PC-9 (cell line): Measurements from ENCODE around the gene PTPN20.

Experiments used
- EZH2 ChIP-seq: fragments of 200-600 bp; sonication (generic); IDR thresholded peaks from 2 replicates; pipeline ENCODE4 v1.8.0; 2017; ENCODE audit warnings: antibody characterized with exemption, low read depth
- TF ChIP-seq, protein P1 (sequence below): fragments of 200-600 bp; sonication (generic); conservative IDR thresholded peaks from 2 replicates; pipeline ENCODE4 v1.6.1; 2017; ENCODE audit warnings: mixed run types, antibody characterized with exemption, mild to moderate bottlenecking, moderate library complexity

DNA sequence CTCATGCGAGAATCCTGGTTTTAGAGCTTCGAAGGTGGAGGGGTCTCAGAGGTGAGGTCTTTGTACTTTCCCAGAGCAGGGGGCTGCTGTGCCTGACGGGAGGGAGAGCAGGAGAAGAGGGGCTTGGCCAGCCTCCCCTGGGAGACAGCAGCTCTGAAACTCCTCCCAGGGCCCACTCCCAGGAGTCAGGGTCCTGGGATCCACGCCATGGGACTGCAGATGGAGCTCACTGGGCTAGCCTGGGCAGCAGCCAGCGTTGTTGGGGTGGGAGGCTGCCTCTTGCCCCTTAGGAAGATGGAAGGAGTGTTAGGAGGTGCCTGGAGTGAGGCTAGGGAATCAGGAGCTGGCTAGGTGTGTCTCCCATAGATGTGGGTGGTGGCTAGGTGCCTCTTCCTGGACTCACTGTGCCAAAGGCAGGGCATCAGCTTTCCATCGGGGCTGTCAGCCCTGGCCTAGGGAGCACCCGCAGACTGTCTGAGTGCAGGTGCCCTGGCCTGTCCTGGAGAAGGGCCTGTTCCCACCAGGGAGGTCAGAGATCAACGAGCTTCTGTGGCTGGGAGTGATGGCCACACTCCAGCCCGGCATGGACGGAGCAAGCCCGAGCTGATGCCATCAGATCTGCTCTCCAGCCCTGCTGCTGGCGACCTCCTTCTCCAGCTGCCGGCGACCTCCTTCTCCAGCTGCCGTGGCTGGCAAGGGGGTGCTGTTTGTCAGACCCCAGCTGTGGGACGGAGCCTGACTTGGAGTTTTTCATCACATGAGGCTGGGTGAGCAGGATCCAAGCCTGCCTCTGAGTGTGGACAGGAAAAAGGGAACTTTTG, 111.3 kb downstream of the PTPN20 start:
- TF ChIP-seq, protein P1, sequence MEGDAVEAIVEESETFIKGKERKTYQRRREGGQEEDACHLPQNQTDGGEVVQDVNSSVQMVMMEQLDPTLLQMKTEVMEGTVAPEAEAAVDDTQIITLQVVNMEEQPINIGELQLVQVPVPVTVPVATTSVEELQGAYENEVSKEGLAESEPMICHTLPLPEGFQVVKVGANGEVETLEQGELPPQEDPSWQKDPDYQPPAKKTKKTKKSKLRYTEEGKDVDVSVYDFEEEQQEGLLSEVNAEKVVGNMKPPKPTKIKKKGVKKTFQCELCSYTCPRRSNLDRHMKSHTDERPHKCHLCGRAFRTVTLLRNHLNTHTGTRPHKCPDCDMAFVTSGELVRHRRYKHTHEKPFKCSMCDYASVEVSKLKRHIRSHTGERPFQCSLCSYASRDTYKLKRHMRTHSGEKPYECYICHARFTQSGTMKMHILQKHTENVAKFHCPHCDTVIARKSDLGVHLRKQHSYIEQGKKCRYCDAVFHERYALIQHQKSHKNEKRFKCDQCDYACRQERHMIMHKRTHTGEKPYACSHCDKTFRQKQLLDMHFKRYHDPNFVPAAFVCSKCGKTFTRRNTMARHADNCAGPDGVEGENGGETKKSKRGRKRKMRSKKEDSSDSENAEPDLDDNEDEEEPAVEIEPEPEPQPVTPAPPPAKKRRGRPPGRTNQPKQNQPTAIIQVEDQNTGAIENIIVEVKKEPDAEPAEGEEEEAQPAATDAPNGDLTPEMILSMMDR, result no peak
- TF ChIP-seq EZH2, result no peak
